ENCODE results near the gene HMGXB3.

Gene HMGXB3

DNA sequence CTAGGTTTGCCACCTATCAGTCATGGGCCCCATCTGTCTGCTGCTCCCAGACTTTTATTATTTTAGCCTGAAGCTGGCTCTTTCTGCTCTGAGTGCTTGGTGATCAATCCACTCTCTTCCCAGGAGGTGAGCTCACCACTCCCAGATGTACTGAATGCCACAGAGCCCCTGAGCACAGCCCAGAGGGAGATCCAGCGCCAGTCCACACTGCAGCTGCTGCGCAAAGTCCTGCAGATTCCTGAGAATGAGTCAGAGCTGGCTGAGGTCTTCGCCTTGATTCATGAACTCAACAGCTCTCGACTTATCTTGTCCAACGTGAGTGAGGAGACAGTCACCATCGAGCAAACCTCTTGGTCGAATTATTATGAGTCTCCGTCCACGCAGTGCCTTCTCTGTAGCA lies 36.0 kb downstream of the HMGXB3 start:
- H2AFZ ChIP-seq (ENCODE audit: low read depth, low read length, severe bottlenecking): no peak overlapping the region
- H3K9ac ChIP-seq (ENCODE audit: low read length): no peak overlapping the region
- H3F3A ChIP-seq (ENCODE audit: insufficient read depth): no peaks in the 10 kb centered on the region; the same call in 1 of the 2 replicates
- H3K79me2 ChIP-seq (ENCODE audit: insufficient read depth, low read length): no peaks in the 10 kb centered on the region
- H3K36me3 ChIP-seq (ENCODE audit: low read length): peaks cover 42% of the 10 kb centered on the region; the same call in 1 of the 2 replicates
- H3K27ac ChIP-seq (ENCODE audit: low read depth, low read length): no peak overlapping the region
- H3K4me2 ChIP-seq (ENCODE audit: low read depth, low read length, poor library complexity, severe bottlenecking): no peak overlapping the region
- TF ChIP-seq, protein P1, sequence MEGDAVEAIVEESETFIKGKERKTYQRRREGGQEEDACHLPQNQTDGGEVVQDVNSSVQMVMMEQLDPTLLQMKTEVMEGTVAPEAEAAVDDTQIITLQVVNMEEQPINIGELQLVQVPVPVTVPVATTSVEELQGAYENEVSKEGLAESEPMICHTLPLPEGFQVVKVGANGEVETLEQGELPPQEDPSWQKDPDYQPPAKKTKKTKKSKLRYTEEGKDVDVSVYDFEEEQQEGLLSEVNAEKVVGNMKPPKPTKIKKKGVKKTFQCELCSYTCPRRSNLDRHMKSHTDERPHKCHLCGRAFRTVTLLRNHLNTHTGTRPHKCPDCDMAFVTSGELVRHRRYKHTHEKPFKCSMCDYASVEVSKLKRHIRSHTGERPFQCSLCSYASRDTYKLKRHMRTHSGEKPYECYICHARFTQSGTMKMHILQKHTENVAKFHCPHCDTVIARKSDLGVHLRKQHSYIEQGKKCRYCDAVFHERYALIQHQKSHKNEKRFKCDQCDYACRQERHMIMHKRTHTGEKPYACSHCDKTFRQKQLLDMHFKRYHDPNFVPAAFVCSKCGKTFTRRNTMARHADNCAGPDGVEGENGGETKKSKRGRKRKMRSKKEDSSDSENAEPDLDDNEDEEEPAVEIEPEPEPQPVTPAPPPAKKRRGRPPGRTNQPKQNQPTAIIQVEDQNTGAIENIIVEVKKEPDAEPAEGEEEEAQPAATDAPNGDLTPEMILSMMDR (IDR thresholded peaks at IDR 0.05; ENCODE audit: insufficient read depth, low read length, poor library complexity, severe bottlenecking): no peak
- TF ChIP-seq EZH2phosphoT487 (conservative IDR thresholded peaks at IDR 0.05; ENCODE audit: low read length): no peak
- no peaks in the 10 kb centered on the region for H4K20me1 ChIP-seq (ENCODE audit: low read depth, low read length)
- no peaks in the 10 kb centered on the region for H3K9me3 ChIP-seq (ENCODE audit: insufficient read depth, low read length)
- no peak overlapping the region for H3K4me3 ChIP-seq (ENCODE audit: insufficient read depth, low read length, poor library complexity, severe bottlenecking)
- H3K27me3 ChIP-seq (ENCODE audit: low read length): no peaks in the 10 kb centered on the region
- H3K9me2 ChIP-seq (replicated peaks; ENCODE audit: insufficient read depth, low read length): no peaks in the 10 kb centered on the region

DNA sequence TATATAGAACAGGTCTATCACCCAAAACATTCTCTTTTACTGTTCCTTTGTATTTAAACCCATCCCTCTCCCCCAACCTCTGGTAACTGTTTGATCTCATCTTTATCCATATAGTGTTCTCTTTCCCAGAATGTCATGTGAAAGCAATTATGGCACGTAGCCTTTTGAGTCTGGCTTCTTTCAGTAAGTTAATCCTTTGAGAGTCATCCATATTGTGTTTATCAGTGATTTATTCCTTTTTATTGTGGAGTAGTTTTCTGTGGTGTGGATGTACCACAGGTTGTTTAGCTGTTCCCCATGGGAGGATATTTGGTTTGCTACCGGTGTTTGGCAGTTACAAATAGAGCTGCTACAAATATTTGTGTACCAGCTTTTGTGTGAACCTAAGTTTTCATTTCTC lies 38.0 kb downstream of the HMGXB3 start:
- H3K27ac ChIP-seq (ENCODE audit: low read depth, low read length): no peak overlapping the region
- H3F3A ChIP-seq (ENCODE audit: insufficient read depth): no peaks in the 10 kb centered on the region; the same call in 1 of the 2 replicates
- no peaks in the 10 kb centered on the region for H3K79me2 ChIP-seq (ENCODE audit: insufficient read depth, low read length)
- TF ChIP-seq, protein P1 (IDR thresholded peaks at IDR 0.05; ENCODE audit: insufficient read depth, low read length, poor library complexity, severe bottlenecking): no peak
- no peak for TF ChIP-seq EZH2phosphoT487 (conservative IDR thresholded peaks at IDR 0.05; ENCODE audit: low read length)
- H4K20me1 ChIP-seq (ENCODE audit: low read depth, low read length): no peaks in the 10 kb centered on the region
- H3K4me2 ChIP-seq (ENCODE audit: low read depth, low read length, poor library complexity, severe bottlenecking): no peak overlapping the region
- no peaks in the 10 kb centered on the region for H3K9me2 ChIP-seq (replicated peaks; ENCODE audit: insufficient read depth, low read length)
- peaks cover 46% of the 10 kb centered on the region for H3K36me3 ChIP-seq (ENCODE audit: low read length)
- H3K27me3 ChIP-seq (ENCODE audit: low read length): no peaks in the 10 kb centered on the region
- H3K4me3 ChIP-seq (ENCODE audit: insufficient read depth, low read length, poor library complexity, severe bottlenecking): no peak overlapping the region
- no peak overlapping the region for H2AFZ ChIP-seq (ENCODE audit: low read depth, low read length, severe bottlenecking)
- no peaks in the 10 kb centered on the region for H3K9me3 ChIP-seq (ENCODE audit: insufficient read depth, low read length)
- no peak overlapping the region for H3K9ac ChIP-seq (ENCODE audit: low read length)

DNA sequence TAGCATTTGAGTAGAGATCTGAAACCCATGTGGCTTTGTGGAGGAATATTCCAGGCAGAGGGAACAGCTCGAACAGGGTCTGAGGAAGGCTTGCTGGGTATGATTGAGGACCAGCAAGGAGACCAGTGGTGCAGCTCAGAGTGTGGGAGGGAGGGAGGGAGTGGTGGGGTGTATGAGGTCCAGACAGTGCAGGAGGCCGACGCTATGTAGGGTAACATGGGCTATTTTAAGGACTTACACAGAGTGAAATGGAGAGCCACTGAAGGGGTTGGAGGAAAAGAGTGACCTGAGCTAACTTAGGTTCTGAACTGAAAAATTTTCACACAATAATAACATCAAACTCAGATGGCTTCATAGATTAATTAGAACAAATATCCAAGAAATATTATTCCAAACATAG lies 41.9 kb downstream of the HMGXB3 start:
- Histone ChIP-seq H3K4me3 (ENCODE audit: insufficient read depth, low read length, poor library complexity, severe bottlenecking) (no peak overlapping the region), H3K9me3 (ENCODE audit: insufficient read depth, low read length) (no peaks in the 10 kb centered on the region), H3K9ac (ENCODE audit: low read length) (no peak overlapping the region), H3K27ac (ENCODE audit: low read depth, low read length) (no peak overlapping the region), H3K79me2 (ENCODE audit: insufficient read depth, low read length) (no peaks in the 10 kb centered on the region), H3K9me2 (replicated peaks; ENCODE audit: insufficient read depth, low read length) (no peaks in the 10 kb centered on the region), H4K20me1 (ENCODE audit: low read depth, low read length) (no peaks in the 10 kb centered on the region), H3K27me3 (ENCODE audit: low read length) (no peaks in the 10 kb centered on the region), H3K36me3 (ENCODE audit: low read length) (peaks cover 34% of the 10 kb centered on the region), H2AFZ (ENCODE audit: low read depth, low read length, severe bottlenecking) (no peak overlapping the region), H3K4me2 (ENCODE audit: low read depth, low read length, poor library complexity, severe bottlenecking) (no peak overlapping the region), H3F3A (ENCODE audit: insufficient read depth) (no peaks in the 10 kb centered on the region)
- TF ChIP-seq, protein P1 (IDR thresholded peaks at IDR 0.05; ENCODE audit: insufficient read depth, low read length, poor library complexity, severe bottlenecking): no peak
- TF ChIP-seq EZH2phosphoT487 (conservative IDR thresholded peaks at IDR 0.05; ENCODE audit: low read length): no peak
